GM23338 (cell line): ENCODE results near the gene EIF2S3.

Experiments used
- CTCF ChIP-seq, 2 experiments: fragments of 200-600 bp in 1 of 2; sonication (generic) in 1 of 2; conservative IDR thresholded peaks; 2 replicates each; pipeline versions ENCODE4 v1.5.1 to v1.6.1; 2016 to 2017; ENCODE audit warnings: antibody characterized with exemption in 2 of 2, low read depth in 2 of 2, mild to moderate bottlenecking in 2 of 2, moderate library complexity in 1 of 2
- REST ChIP-seq: IDR thresholded peaks from one replicate; pipeline ENCODE4 v1.6.1; 2018; ENCODE audit warnings: antibody characterized with exemption; ENCODE audit not compliant: unreplicated experiment

- TF ChIP-seq CTCF (conservative IDR thresholded peaks at IDR 0.05; ENCODE audit: low read depth in 2 of 2) (no peak), REST (no peak)
Observed at GRCh38 chrX:24005028-24005427, 49.7 kb upstream of the EIF2S3 start.
